ENCODE measurements around the gene MBD6. TPM values are rescaled to one million over a fixed set of nuclear protein-coding genes. Genes with fewer than 3 reads are reported as not detected.

The MBD6 gene
- total and polyA plus RNA-seq, 2 of the 13 experiments (the other 11 are each of a cell fraction or from before 2014, with no cell fraction given) = 4.1 to 5.9 TPM

GRCh38 chr12:57571926-57572762, 49.5 kb downstream of the MBD6 start:
- 81% methylated on average over 12 of the region's 12 CpGs for WGBS (ENCODE audit: low lambda C conversion rate)
- H3K9me3 ChIP-seq (ENCODE audit: low read length) = no peaks in the 10 kb centered on the region
- no peaks in the 10 kb centered on the region; a peak in 1 of 5 replicates for H3K36me3 ChIP-seq (replicated peaks in 1 of 2; ENCODE audit: control insufficient read depth in 1 of 2, insufficient read depth in 2 of 2, low read length in 2 of 2)
- DNase-seq (ENCODE audit: low spot score) (no peak), FAIRE-seq (no peak), ATAC-seq (no peak)
- ChIA-PET POLR2A (no interaction called here), CTCF (ENCODE audit: low intra/inter-chr PET ratio, low total read pairs) (no interaction called here)
- H3K79me2 ChIP-seq (ENCODE audit: insufficient read depth, low read length) = no peaks in the 10 kb centered on the region
- no peaks in the 10 kb centered on the region for H3K27me3 ChIP-seq (ENCODE audit: control insufficient read depth in 1 of 2, insufficient read depth in 2 of 2, low read length in 2 of 2)
- no peaks in the 10 kb centered on the region for H4K20me1 ChIP-seq (ENCODE audit: insufficient read depth, low read length)
- no peak overlapping the region for H3K27ac ChIP-seq (ENCODE audit: extremely low read length, insufficient read depth, low read length)
- peaks cover 32% of the 10 kb centered on the region for H3K4me1 ChIP-seq (ENCODE audit: insufficient read depth, low read length)
- no peak overlapping the region for H3K4me3 ChIP-seq (replicated peaks in 1 of 3; ENCODE audit: insufficient read depth in 1 of 3, low read depth in 2 of 3, low read length in 3 of 3)
- BruUV-seq (replicated peaks) = no TSS peak
- TF ChIP-seq ZNF207 (IDR thresholded peaks at IDR 0.05; ENCODE audit: borderline replicate concordance) (no peak), PLRG1 (conservative IDR thresholded peaks at IDR 0.05) (no peak), EED (CRISPR knock-in tag; IDR thresholded peaks at IDR 0.05) (no peak), ZNF687 (CRISPR knock-in tag; IDR thresholded peaks at IDR 0.05) (no peak), ZNF382 (CRISPR knock-in tag; IDR thresholded peaks at IDR 0.05; ENCODE audit: borderline replicate concordance) (no peak), ZNF543 (CRISPR knock-in tag; IDR thresholded peaks at IDR 0.05) (no peak), NCOR1 (IDR thresholded peaks at IDR 0.05; ENCODE audit: borderline replicate concordance, low read length) (no peak), ZNF550 (CRISPR knock-in tag; IDR thresholded peaks at IDR 0.05; ENCODE audit: borderline replicate concordance) (no peak), NFYB (CRISPR knock-in tag; IDR thresholded peaks at IDR 0.05) (no peak), MAF1 (CRISPR knock-in tag; IDR thresholded peaks at IDR 0.05; ENCODE audit: borderline replicate concordance) (no peak), RFX3 (CRISPR knock-in tag; IDR thresholded peaks at IDR 0.05) (no peak), ATRX (CRISPR knock-in tag; IDR thresholded peaks at IDR 0.05; ENCODE audit: borderline replicate concordance) (no peak), ZFP36L2 (CRISPR knock-in tag; IDR thresholded peaks at IDR 0.05) (no peak), ZNF17 (CRISPR knock-in tag; IDR thresholded peaks at IDR 0.05) (no peak), HDAC2 (CRISPR knock-in tag; IDR thresholded peaks at IDR 0.05) (no peak), ATF1 (CRISPR knock-in tag; IDR thresholded peaks at IDR 0.05) (no peak), POLR2AphosphoS5 (IDR thresholded peaks at IDR 0.05; ENCODE audit: low read depth, low read length) (no peak)
- in situ Hi-C loops (cut with HindIII; ENCODE audit: extremely low pct_ligation_motif_present, low pct_unique_long_range_greater_than_20kb) = no loop called here
- H3K9ac ChIP-seq (ENCODE audit: insufficient read depth, low read depth, low read length) = no peak overlapping the region
- H3K4me2 ChIP-seq (ENCODE audit: low read depth, low read length) = no peak overlapping the region
- no peak overlapping the region for H2AFZ ChIP-seq (ENCODE audit: low read length)
- intact Hi-C loops (cut with micrococcal nuclease; ENCODE audit: unreplicated experiment) = no loop called here

Data from HepG2 (cell line).